GM12874 (cell line): Measurements from ENCODE around the gene FOXN3.

Experiments used
- CTCF ChIP-seq: IDR thresholded peaks from 2 replicates; pipeline ENCODE4 v1.5.1; 2011; ENCODE audit warnings: low read depth, mild to moderate bottlenecking, control low read depth, low read length, moderate library complexity; ENCODE audit not compliant: insufficient read depth

The FOXN3 gene

GRCh38 chr14:89379891-89380820 is 36.9 kb downstream of the FOXN3 start:
- TF ChIP-seq CTCF, result no peak

GRCh38 chr14:89379006-89379405 is 38.0 kb downstream of the FOXN3 start:
- TF ChIP-seq CTCF, result no peak

GRCh38 chr14:89378119-89378518 is 38.9 kb downstream of the FOXN3 start:
- no peak for TF ChIP-seq CTCF

GRCh38 chr14:89377544-89377943 is 39.5 kb downstream of the FOXN3 start:
- no peak for TF ChIP-seq CTCF

GRCh38 chr14:89374908-89375307 is 42.1 kb downstream of the FOXN3 start:
- TF ChIP-seq CTCF, result no peak

- TF ChIP-seq CTCF, result no peak
Measured at GRCh38 chr14:89373185-89373584, 43.8 kb downstream of the FOXN3 start.

- TF ChIP-seq CTCF, result no peak
Measured at GRCh38 chr14:89372512-89372883, 44.5 kb downstream of the FOXN3 start.
